MM.1S (cell line): ENCODE results near the gene VPS26B.

ENCODE experiments used
- EZH2 ChIP-seq: fragments of 300-600 bp; sonication (generic); optimal IDR thresholded peaks from 2 replicates; pipeline ENCODE3; 2017; ENCODE audit warnings: low read depth, mild to moderate bottlenecking, antibody characterized with exemption, low read length, mixed read lengths
- EZH2phosphoT487 ChIP-seq: fragments of 300-600 bp; sonication (generic); IDR thresholded peaks from 2 replicates; pipeline ENCODE4 v1.6.1; 2018; ENCODE audit warnings: antibody characterized with exemption, low read length
- TF ChIP-seq, protein P1 (sequence below): fragments of 300-600 bp; sonication (generic); IDR thresholded peaks from 2 replicates; pipeline ENCODE4 v1.5.1; 2016; ENCODE audit warnings: antibody characterized with exemption, low read length, mixed read lengths

DNA sequence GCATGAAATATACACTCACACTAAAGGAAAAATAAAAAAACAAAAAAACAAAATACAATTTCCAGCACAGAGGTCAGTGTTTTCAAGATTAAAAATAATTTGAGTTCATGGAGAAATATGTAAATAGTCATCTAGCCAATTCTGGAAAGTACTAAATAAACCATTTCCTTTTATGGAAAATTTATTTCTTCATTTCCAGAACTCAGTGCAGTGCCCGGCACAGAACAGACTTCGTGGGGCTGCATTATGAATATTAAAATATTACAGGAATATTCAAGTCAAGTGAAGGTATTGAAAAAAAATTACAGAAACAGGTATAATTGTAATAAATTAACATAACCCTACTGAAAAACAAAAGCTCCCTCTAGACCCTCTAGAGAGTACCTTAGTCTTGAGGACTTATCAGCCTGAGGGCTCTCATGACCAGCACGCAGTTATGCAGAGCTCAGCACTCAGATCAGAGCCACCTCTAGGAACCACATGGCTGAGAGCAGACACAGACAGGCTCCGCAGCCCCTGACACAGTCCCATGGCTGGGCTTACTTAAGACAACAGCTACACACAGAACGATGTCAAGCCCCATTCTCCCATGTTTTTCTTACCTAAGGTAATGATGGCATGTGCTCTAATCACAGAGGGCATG, 46.3 kb upstream of the VPS26B start:
- TF ChIP-seq, protein P1, sequence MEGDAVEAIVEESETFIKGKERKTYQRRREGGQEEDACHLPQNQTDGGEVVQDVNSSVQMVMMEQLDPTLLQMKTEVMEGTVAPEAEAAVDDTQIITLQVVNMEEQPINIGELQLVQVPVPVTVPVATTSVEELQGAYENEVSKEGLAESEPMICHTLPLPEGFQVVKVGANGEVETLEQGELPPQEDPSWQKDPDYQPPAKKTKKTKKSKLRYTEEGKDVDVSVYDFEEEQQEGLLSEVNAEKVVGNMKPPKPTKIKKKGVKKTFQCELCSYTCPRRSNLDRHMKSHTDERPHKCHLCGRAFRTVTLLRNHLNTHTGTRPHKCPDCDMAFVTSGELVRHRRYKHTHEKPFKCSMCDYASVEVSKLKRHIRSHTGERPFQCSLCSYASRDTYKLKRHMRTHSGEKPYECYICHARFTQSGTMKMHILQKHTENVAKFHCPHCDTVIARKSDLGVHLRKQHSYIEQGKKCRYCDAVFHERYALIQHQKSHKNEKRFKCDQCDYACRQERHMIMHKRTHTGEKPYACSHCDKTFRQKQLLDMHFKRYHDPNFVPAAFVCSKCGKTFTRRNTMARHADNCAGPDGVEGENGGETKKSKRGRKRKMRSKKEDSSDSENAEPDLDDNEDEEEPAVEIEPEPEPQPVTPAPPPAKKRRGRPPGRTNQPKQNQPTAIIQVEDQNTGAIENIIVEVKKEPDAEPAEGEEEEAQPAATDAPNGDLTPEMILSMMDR: no peak
- TF ChIP-seq EZH2 (no peak), EZH2phosphoT487 (no peak)
